ENCODE results near the gene ARHGEF28. TPM values are rescaled to one million over a fixed set of nuclear protein-coding genes. Genes with fewer than 3 reads are reported as not detected.

ARHGEF28 gene
- polyA plus RNA-seq, 1 experiment = 8.8 TPM

GRCh38 chr5:73814233-73814846, 188.3 kb downstream of the ARHGEF28 start:
- Histone ChIP-seq H3K27ac (ENCODE audit: low read depth, low read length) (no peak overlapping the region), H3K27me3 (ENCODE audit: control insufficient read depth, insufficient read depth, low read length) (no peaks in the 10 kb centered on the region), H3K4me3 (ENCODE audit: low read depth, low read length) (no peak overlapping the region), H3K9me3 (ENCODE audit: control insufficient read depth, insufficient read depth, low read length) (no peaks in the 10 kb centered on the region)
- CTCF ChIA-PET = interaction anchor here (1.7 kb wide), 1 partner anchor 16 kb away, joined by 4 read pairs; no protein-coding TSS in a partner anchor
- no peak for DNase-seq (ENCODE audit: low read depth, low spot score)
- no peak for TF ChIP-seq CTCF (IDR thresholded peaks at IDR 0.05; ENCODE audit: low read depth, low read length)
- POLR2A ChIA-PET = no interaction called here

GRCh38 chr5:73815631-73816030, 189.6 kb downstream of the ARHGEF28 start:
- CTCF ChIA-PET = interaction anchor here (0.8 to 1.7 kb wide), 4 partner anchors 12 to 278 kb away, joined by 3 to 4 read pairs (median 3); no protein-coding TSS in a partner anchor
- Histone ChIP-seq H3K27me3 (ENCODE audit: control insufficient read depth, insufficient read depth, low read length) (no peaks in the 10 kb centered on the region), H3K4me3 (ENCODE audit: low read depth, low read length) (no peak overlapping the region), H3K27ac (ENCODE audit: low read depth, low read length) (peak overlapping the region; percentile 34), H3K9me3 (ENCODE audit: control insufficient read depth, insufficient read depth, low read length) (no peaks in the 10 kb centered on the region)
- TF ChIP-seq CTCF (IDR thresholded peaks at IDR 0.05; ENCODE audit: low read depth, low read length) = no peak
- POLR2A ChIA-PET = no interaction called here
- no peak for DNase-seq (ENCODE audit: low read depth, low spot score)

GRCh38 chr5:73816656-73817420, 190.8 kb downstream of the ARHGEF28 start:
- Histone ChIP-seq H3K27ac (ENCODE audit: low read depth, low read length) (peak overlapping the region; percentile 88), H3K4me3 (ENCODE audit: low read depth, low read length) (no peak overlapping the region), H3K9me3 (ENCODE audit: control insufficient read depth, insufficient read depth, low read length) (no peaks in the 10 kb centered on the region), H3K27me3 (ENCODE audit: control insufficient read depth, insufficient read depth, low read length) (no peaks in the 10 kb centered on the region)
- ChIA-PET CTCF (interaction anchor here (1.2 to 2.6 kb wide), 2 partner anchors 24 to 279 kb away, joined by 3 to 12 read pairs; no protein-coding TSS in a partner anchor), POLR2A (interaction anchor here (1.0 to 1.3 kb wide), 3 partner anchors 10 to 36 kb away, joined by 3 read pairs; no protein-coding TSS in a partner anchor)
- DNase-seq (ENCODE audit: low read depth, low spot score) = peak; percentile 63
- TF ChIP-seq CTCF (IDR thresholded peaks at IDR 0.05; ENCODE audit: low read depth, low read length) = no peak

GRCh38 chr5:73818357-73818756, 192.4 kb downstream of the ARHGEF28 start:
- ChIA-PET POLR2A (interaction anchor here (1.1 to 1.3 kb wide), 2 partner anchors 22 to 24 kb away, joined by 3 to 4 read pairs; no protein-coding TSS in a partner anchor), CTCF (interaction anchor here (0.5 to 2.6 kb wide), 3 partner anchors 23 to 521 kb away, joined by 3 to 12 read pairs (median 4); no protein-coding TSS in a partner anchor)
- TF ChIP-seq CTCF (IDR thresholded peaks at IDR 0.05; ENCODE audit: low read depth, low read length) = no peak
- DNase-seq (ENCODE audit: low read depth, low spot score) = peak; percentile 47
- H3K9me3 ChIP-seq (ENCODE audit: control insufficient read depth, insufficient read depth, low read length) = no peaks in the 10 kb centered on the region
- H3K27ac ChIP-seq (ENCODE audit: low read depth, low read length) = no peak overlapping the region
- H3K4me3 ChIP-seq (ENCODE audit: low read depth, low read length) = no peak overlapping the region
- no peaks in the 10 kb centered on the region for H3K27me3 ChIP-seq (ENCODE audit: control insufficient read depth, insufficient read depth, low read length)

GRCh38 chr5:73820326-73820725, 194.3 kb downstream of the ARHGEF28 start:
- Histone ChIP-seq H3K4me3 (ENCODE audit: low read depth, low read length) (no peak overlapping the region), H3K27me3 (ENCODE audit: control insufficient read depth, insufficient read depth, low read length) (no peaks in the 10 kb centered on the region), H3K9me3 (ENCODE audit: control insufficient read depth, insufficient read depth, low read length) (no peaks in the 10 kb centered on the region), H3K27ac (ENCODE audit: low read depth, low read length) (no peak overlapping the region)
- no peak for TF ChIP-seq CTCF (IDR thresholded peaks at IDR 0.05; ENCODE audit: low read depth, low read length)
- ChIA-PET CTCF (no interaction called here), POLR2A (no interaction called here)
- DNase-seq (ENCODE audit: low read depth, low spot score) = no peak

Measured in AG04450 (cell line).